ENCODE data around the gene MAP4K3. TPM values are rescaled to one million over a fixed set of nuclear protein-coding genes. Genes with fewer than 3 reads are reported as not detected.
A peak's percentile ranks its signal among the peaks of the same experiment; 100 is the strongest.

Gene MAP4K3
- polyA plus RNA-seq, result 1.1 TPM

DNA sequence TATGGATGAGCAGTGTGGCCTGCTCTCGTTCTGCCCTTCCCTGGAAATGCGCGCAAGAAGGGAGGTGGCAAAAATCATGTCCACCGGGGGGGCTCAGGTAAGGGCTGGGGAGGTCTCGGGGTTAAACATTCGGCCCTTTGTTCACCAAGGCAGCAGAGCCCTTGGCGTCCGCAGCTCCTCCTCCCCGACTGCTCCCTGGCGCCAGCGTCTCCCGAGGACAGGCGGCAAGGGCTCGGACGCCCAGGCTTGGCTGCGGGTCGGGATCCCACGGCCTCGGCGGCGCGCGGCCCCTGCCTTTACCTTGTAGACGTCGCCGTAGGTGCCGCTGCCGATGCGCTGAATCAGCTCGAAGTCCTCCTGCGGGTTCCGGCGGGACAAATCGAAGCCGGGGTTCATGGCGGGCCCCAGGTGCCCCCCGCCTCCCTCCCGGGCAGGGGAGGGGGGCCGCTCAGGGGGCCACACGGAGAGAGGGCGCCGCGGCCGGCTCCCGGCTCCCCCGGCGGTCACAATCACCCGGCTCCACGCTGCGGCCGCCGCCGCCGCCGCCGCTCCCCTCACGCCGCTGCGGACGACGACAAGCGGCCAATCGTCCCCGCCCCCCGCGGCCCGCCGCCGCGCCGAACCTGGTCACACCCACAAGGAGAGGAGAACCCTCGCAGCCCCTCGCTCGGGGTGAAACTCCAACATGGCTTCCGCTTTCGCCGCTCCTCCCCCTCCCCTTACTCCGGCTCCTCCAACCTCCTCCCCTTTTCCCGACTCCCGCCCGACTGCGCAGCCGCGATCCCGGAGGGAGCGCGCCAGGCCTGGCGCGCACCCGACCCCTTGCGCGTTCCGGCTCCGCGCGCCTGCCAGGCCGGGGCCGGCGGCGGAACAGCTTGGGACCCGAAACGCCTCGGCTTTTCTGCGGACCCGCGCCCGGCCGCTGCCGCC, at the start of gene MAP4K3:
Gene MAP4K3 (minus strand): TSS at position 694 of the 930 bp plus-strand sequence. CDS start 298 bp downstream, at position 396.
- no peaks in the 10 kb centered on the region for H3K36me3 Mint-ChIP-seq
- H3K4me1 Mint-ChIP-seq, result peaks cover 4 to 22% (median 22%) of the 10 kb centered on the region in 3 donors
- H3K27me3 Mint-ChIP-seq, result peaks cover 1% of the 10 kb centered on the region
- peak within 1 kb of the TSS; percentile 28 to 72 (median 67) for H3K27ac Mint-ChIP-seq
- peak within 1 kb of the TSS; percentile 85 to 98 (median 92) for H3K4me3 Mint-ChIP-seq
- no peaks in the 10 kb centered on the region for H3K9me3 Mint-ChIP-seq

DNA sequence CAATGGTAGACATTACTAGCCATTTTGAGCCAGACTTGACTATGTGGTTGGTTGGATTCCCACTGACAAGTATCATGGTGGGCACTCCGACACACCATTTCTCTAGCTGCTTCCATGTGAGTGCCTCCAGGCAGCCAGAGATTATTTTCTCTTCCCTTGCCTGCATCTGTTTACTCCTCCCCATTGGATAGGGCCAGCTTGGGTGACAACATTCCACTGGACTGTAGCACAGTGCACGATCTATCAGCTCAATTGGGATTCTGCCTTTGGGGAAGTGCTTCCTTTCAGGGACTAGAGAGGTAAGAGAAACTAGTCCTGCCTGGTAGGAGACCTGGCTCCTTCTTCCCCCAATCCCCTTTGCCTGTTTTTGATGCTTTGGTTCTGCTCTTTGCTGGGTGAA, 49.0 kb upstream of the MAP4K3 start:
- no peaks in the 10 kb centered on the region for H3K36me3 Mint-ChIP-seq

DNA sequence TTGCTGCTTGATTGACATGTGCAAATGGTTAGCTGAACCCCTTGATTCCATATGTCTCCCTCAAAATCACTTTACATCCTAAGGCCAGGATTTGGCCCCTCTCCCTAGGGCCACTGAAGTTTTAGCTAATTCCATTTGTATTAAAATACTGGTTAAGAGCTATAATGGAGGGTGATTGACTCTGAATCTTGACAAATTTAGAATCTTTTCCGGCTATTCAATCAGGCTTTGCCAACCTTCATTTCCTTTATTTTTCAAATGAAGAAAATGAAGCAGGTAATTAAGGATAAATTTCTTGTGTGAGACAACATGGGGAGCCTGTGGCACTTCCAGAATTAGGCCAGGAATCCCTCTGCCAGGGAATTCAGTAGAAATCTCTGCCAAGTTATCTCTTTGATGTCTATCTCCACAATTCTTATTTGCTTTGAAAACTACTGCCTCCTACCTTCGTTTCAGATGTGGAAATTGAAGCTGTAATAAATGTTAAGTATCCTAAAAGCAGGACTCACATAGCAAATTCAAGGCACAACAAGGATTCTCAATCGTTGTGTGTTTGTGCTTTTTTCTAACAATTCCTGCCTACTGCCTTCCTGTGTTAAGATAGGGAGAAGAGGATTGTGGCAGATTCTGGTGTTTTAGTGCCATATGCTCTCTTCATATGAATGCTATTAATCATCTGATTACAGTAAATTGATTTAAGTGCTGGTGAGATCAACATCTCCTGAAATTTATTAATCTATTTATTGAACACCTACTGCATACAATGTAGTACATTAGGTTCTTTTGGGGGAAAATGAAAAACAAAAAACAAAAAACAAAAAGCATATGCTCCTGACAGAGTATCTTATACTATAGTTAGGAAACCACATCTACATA, 47.8 kb upstream of the MAP4K3 start:
- Mint-ChIP-seq H3K27me3 (peaks cover 11% of the 10 kb centered on the region), H3K9me3 (peaks cover 0 to 4% (median 0%) of the 10 kb centered on the region in 3 donors), H3K36me3 (no peaks in the 10 kb centered on the region), H3K27ac (no peak overlapping the region), H3K4me1 (peaks cover 8 to 11% (median 9%) of the 10 kb centered on the region in 3 donors), H3K4me3 (no peak overlapping the region)

More for the DNA sequence above, 49.0 kb upstream of the MAP4K3 start:
- Mint-ChIP-seq H3K27me3 (peaks cover 14% of the 10 kb centered on the region), H3K4me3 (no peak overlapping the region), H3K4me1 (peaks cover 9 to 14% (median 10%) of the 10 kb centered on the region in 3 donors), H3K27ac (no peak overlapping the region), H3K9me3 (peaks cover 0 to 4% (median 0%) of the 10 kb centered on the region in 3 donors)

DNA sequence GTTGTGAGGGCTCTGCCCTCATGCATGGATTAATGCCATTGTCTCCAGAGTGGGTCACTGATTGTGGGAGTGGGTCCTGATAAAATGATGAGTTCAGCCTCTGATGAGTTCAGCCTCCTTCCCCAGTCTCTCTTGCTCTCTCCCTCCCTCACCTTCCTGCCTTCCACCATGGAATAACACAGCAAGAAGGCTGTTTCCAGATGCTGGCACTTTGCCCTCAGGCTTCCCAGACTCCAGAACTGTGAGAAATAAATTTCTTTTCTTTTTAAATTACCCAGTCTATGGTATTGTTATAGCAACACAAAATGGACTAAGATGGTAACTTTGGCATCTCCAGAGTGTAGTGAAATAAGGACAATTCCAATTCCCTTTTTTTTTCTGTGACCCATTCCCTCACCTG, 47.1 kb upstream of the MAP4K3 start:
- Mint-ChIP-seq H3K27ac (no peak overlapping the region), H3K9me3 (peaks cover 0 to 4% (median 0%) of the 10 kb centered on the region in 3 donors), H3K4me1 (peaks cover 8 to 11% (median 9%) of the 10 kb centered on the region in 3 donors), H3K36me3 (no peaks in the 10 kb centered on the region), H3K4me3 (no peak overlapping the region), H3K27me3 (peaks cover 11% of the 10 kb centered on the region)

DNA sequence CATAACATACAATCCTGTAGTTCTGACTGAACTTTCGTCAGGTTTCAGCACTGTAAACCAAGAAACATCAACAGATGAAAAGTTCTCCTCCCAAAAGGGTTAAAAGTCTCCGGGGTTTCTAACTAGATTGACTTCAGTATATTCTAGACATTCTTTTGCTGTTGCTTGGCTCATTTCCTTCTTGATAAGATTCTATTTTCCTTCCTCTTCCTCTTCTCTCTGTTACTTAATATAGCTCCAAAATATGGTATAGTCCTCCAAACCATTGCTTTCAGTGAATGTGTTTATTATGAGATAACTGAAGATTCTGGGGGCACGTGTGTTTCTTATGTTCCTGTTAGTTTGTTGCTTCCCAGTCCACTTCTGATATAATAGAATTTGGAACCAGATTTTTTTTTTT, 46.4 kb upstream of the MAP4K3 start:
- H3K4me1 Mint-ChIP-seq, result peaks cover 8 to 13% (median 11%) of the 10 kb centered on the region in 3 donors
- peaks cover 0 to 4% (median 0%) of the 10 kb centered on the region in 3 donors for H3K9me3 Mint-ChIP-seq
- no peak overlapping the region for H3K4me3 Mint-ChIP-seq
- no peaks in the 10 kb centered on the region for H3K36me3 Mint-ChIP-seq
- H3K27me3 Mint-ChIP-seq, result peaks cover 10% of the 10 kb centered on the region
- no peak overlapping the region for H3K27ac Mint-ChIP-seq

DNA sequence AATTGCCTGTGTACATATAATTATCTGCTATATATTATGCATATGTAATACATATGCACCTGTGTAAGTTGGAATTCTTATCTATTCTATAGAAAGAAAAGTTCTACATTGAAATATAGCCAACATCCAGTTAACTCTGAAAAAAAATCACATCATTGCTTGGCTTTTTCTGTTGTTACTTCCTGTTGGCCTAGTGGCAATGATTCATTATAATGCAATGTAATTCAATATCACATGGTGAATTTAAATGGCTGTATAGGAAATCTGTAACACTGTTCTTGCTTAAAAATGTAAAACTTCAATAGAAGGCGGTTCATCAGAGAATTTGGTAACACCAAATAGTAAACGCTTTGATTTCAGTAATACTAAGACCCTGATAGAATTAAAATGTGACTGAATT, 44.5 kb upstream of the MAP4K3 start:
- H3K4me3 Mint-ChIP-seq, result no peak overlapping the region
- peaks cover 3% of the 10 kb centered on the region for H3K36me3 Mint-ChIP-seq
- H3K4me1 Mint-ChIP-seq, result peaks cover 14 to 15% (median 15%) of the 10 kb centered on the region in 3 donors
- H3K27ac Mint-ChIP-seq, result no peak overlapping the region
- peaks cover 7% of the 10 kb centered on the region for H3K27me3 Mint-ChIP-seq
- peaks cover 0 to 4% (median 0%) of the 10 kb centered on the region in 3 donors for H3K9me3 Mint-ChIP-seq

DNA sequence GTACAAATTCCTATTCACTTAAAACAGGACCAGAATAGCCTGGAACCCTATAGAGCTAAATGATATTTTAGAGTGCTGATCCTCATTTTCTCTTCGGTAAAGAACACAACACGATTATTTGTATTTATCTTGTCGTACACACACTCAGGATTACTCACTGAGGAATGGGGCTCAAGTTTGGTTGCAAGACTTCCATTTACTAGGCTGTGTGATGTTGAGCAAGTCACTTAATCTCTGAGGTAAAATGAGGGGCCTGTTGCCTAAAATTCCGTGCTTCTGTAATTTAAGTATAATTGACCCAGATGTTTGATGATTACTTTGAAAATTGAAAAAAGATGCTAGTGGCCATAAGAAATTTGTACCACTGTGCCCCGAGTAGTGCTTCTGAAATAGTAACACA, 42.6 kb upstream of the MAP4K3 start:
- Mint-ChIP-seq H3K36me3 (peaks cover 3% of the 10 kb centered on the region), H3K9me3 (peaks cover 0 to 4% (median 0%) of the 10 kb centered on the region in 3 donors), H3K4me1 (peaks cover 16 to 24% (median 20%) of the 10 kb centered on the region in 3 donors), H3K27ac (no peak overlapping the region), H3K4me3 (no peak overlapping the region), H3K27me3 (peaks cover 4% of the 10 kb centered on the region)

DNA sequence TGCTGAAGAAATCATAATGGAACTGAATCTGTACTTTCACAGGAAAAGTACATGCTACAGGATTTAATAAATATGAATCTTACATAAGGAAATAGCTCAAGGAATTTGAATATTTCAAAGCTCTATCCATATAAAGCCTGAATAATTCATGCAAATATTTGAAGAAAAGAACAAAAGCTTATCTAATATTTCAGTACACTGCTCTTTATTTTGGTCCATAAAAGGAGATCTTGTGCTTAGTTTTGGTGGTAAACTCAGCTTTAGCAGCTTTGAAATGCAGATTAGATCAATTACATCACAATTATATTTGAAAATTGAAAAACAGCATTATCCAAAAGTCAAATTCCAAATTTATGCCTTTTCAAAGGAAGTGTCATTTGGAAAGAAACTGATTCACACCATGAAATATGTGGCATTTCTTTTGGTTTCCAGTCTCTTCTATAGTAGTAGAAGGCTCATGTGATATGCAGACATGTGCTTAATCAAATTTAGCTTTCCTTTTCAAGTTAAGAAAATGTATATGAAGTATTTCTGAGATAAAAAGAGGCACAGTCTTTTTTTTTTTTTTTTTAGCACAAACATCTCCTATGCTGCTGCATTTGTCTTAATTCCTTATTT, 42.1 kb upstream of the MAP4K3 start:
- H3K9me3 Mint-ChIP-seq, result peaks cover 0 to 4% (median 0%) of the 10 kb centered on the region in 3 donors
- H3K4me3 Mint-ChIP-seq, result no peak overlapping the region
- peaks cover 3% of the 10 kb centered on the region for H3K36me3 Mint-ChIP-seq
- H3K27me3 Mint-ChIP-seq, result peaks cover 4% of the 10 kb centered on the region
- H3K4me1 Mint-ChIP-seq, result peaks cover 16 to 24% (median 19%) of the 10 kb centered on the region in 3 donors
- H3K27ac Mint-ChIP-seq, result no peak overlapping the region

DNA sequence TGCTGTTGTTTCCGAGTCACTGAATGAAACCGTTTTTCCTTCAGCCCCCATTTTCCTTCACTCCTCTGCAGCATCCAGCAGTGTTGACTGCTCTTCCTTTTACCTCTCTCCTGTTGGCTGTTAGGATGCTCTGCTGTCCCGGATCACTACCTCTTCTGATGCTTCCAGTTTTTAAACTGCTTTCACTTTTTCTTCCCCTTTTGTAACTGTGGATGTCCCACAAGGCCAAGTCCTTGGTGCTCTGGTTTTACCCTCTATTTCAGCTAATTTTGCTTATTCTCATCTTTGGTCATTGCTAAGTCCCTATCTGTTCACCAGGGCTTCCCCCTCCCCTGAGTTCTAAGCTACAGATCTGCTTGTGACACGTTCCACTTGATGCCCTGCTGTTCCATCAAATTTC, 39.4 kb upstream of the MAP4K3 start:
- H3K9me3 Mint-ChIP-seq, result no peaks in the 10 kb centered on the region
- no peaks in the 10 kb centered on the region for H3K27me3 Mint-ChIP-seq
- peaks cover 3% of the 10 kb centered on the region for H3K36me3 Mint-ChIP-seq
- peaks cover 10 to 16% (median 10%) of the 10 kb centered on the region in 3 donors for H3K4me1 Mint-ChIP-seq
- H3K27ac Mint-ChIP-seq, result peak overlapping the region; percentile 4 to 69 (median 54)
- peak overlapping the region; percentile 2 to 82 (median 58) for H3K4me3 Mint-ChIP-seq

DNA sequence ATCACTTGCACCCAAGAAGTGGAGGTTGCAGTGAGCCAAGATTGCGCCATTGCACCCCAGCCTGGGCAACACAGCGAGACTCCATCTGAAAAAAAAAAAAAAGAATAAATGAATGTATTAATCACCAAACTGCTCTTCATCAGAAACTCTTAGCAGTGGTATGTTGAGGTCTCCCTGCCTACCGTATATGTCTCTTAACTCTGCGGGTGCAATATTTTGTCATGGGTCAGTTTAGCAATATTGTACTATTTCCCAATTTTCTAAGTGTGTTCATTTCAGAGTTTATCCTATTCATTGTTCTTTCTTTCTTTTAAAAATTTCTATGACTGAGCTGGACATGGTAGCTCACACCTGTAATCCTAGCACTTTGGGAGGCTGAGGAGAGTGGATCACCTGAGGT, 37.9 kb upstream of the MAP4K3 start:
- H3K27ac Mint-ChIP-seq, result no peak overlapping the region
- H3K27me3 Mint-ChIP-seq, result no peaks in the 10 kb centered on the region
- peaks cover 3% of the 10 kb centered on the region for H3K36me3 Mint-ChIP-seq
- H3K4me1 Mint-ChIP-seq, result peaks cover 17 to 22% (median 18%) of the 10 kb centered on the region in 3 donors
- H3K4me3 Mint-ChIP-seq, result peak overlapping the region in 1 of 4 donors; percentile 7
- no peaks in the 10 kb centered on the region for H3K9me3 Mint-ChIP-seq

DNA sequence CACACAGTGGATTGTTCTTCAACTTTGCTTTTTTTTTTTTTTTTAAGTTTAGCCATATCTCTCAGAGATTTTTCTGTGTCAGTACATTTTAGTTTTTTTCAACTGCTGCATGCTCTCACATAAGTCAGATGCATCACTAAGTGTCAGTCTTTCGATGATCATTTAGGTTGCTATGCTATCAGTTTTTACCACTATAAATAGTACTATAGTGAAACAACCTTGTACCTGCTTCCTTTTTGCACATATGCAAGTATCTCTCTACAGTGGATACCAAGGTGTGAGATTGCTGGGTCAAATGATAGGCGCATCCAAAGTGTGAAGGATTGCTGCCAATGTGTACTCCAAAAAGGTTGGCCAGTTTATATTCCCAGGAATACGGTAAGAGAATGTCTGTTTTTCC, 33.5 kb upstream of the MAP4K3 start:
- Mint-ChIP-seq H3K4me3 (peak overlapping the region in 1 of 4 donors; percentile 32), H3K9me3 (no peaks in the 10 kb centered on the region), H3K4me1 (peaks cover 11 to 13% (median 12%) of the 10 kb centered on the region in 3 donors), H3K36me3 (no peaks in the 10 kb centered on the region), H3K27me3 (no peaks in the 10 kb centered on the region), H3K27ac (no peak overlapping the region)

DNA sequence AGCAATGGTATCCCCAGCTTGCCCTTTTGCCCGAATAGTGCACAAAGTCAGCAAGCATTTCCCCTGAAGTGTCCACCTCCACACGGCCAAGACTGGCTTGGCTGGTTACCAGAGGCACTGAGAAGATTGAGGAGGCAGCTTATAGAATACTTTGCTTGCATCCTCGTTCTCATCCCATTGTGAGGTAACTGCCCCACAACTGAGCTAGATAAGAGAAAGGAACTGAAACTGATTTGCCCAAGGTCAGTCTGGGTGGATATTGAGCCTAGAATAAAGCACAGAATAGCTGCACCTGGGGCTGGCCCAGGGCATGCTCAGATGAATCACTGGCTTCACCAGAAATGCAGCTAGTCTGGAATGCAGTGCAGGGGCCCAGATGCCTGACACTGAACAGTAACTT, 32.7 kb upstream of the MAP4K3 start:
- Mint-ChIP-seq H3K4me3 (peak overlapping the region in 1 of 4 donors; percentile 14), H3K9me3 (no peaks in the 10 kb centered on the region), H3K27me3 (no peaks in the 10 kb centered on the region), H3K27ac (no peak overlapping the region), H3K4me1 (peaks cover 11 to 13% (median 12%) of the 10 kb centered on the region in 3 donors), H3K36me3 (no peaks in the 10 kb centered on the region)

DNA sequence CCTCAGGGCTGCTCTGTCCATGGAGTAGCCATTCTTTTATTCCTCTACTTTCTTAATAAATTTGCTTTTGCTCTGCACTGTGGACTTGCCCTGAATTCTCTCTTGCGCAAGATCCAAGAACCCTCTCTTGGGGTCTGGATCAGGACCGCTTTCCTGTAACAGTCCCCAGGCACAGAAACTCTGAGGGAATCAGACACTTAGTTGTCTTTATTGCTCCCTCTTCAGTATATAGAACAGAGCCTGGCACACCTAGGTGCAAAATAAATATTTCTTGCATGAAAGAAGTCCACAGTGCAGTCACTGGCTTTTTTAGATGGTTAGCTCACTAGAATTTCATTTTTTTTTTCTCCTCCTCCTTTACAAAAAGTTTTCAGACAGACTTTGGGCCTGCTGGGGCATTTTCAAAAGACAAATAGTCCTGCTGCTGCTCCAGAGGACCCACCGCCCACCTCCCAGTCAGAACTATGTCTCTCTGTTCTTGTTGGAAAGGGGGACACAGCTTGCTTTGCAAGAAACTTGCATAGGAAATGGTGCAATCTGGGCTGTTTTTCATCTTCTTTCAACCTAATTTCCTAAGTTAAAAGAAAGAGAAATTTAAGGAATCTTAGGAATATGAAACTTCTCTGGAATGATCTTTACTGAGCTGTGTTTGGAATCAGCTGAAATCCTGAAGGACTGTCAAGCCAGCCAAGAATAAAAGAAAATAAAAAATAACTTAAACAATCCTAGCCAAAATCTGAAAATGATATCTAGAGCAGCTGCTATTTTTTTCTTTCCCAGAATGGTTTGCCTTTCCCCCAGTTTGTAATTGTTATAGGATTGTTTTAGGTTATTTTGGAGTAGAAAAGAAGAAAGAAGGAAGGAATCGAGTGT, 31.7 kb upstream of the MAP4K3 start:
- Mint-ChIP-seq H3K27ac (no peak overlapping the region), H3K36me3 (no peaks in the 10 kb centered on the region), H3K4me1 (peaks cover 11 to 13% (median 12%) of the 10 kb centered on the region in 3 donors), H3K27me3 (no peaks in the 10 kb centered on the region), H3K4me3 (no peak overlapping the region), H3K9me3 (no peaks in the 10 kb centered on the region)

DNA sequence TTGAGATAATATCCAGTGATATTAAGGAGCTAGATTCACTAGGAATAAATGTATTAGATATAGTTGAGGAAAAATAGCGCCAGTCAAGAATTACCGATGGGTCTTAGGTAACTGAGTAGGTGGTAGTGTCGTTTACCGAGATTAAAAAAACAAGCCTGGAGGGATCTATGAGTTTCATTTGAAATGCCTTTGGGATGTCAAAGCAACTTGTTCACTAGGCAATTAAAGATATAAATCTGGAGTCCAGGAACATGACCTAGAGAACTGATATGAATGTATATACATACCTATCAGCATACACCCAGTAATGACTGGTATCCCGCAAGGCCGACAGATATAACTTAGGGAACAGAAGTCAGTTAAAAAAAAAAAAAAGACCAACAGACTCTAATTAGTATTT, 29.2 kb upstream of the MAP4K3 start:
- H3K36me3 Mint-ChIP-seq, result peaks cover 2% of the 10 kb centered on the region
- no peaks in the 10 kb centered on the region for H3K27me3 Mint-ChIP-seq
- H3K27ac Mint-ChIP-seq, result no peak overlapping the region
- peaks cover 11 to 13% (median 12%) of the 10 kb centered on the region in 3 donors for H3K4me1 Mint-ChIP-seq
- H3K9me3 Mint-ChIP-seq, result no peaks in the 10 kb centered on the region
- no peak overlapping the region for H3K4me3 Mint-ChIP-seq

Data from IgD-negative memory B cell (primary cell).